NCI-H2107 treated with DMSO at 0.1 percent for 48 hours (cell line): ENCODE results near the gene OR10V1.
A peak's percentile ranks its signal among the peaks of the same experiment; 100 is the strongest.

Experiments used
- DNase-seq: peaks from one replicate; lab custom pipeline; 2025; ENCODE audit not compliant: unreplicated experiment; lab: John Stamatoyannopoulos, UW

The OR10V1 gene

GRCh38 chr11:59668950-59669610 lies 44.6 kb downstream of the OR10V1 start, which contains the start of gene PATL1:
TSS of gene PATL1 (minus strand) at chr11:59669037. CDS start at chr11:59668895, 142 bp downstream.
- DNase-seq: peak; percentile 96

- DNase-seq: no peak
Observed at GRCh38 chr11:59668188-59668949, 45.3 kb downstream of the OR10V1 start.

- DNase-seq: no peak
Observed at GRCh38 chr11:59667812-59668187, 45.8 kb downstream of the OR10V1 start.

- DNase-seq: no peak
Observed at GRCh38 chr11:59666969-59667368, 46.7 kb downstream of the OR10V1 start.
